ENCODE measurements around the gene HOOK2. TPM values are rescaled to one million over a fixed set of nuclear protein-coding genes. Genes with fewer than 3 reads are reported as not detected.

The HOOK2 gene
- total and polyA plus RNA-seq, 2 experiments from 2014 or later: 56.9 to 86.4 TPM

DNA sequence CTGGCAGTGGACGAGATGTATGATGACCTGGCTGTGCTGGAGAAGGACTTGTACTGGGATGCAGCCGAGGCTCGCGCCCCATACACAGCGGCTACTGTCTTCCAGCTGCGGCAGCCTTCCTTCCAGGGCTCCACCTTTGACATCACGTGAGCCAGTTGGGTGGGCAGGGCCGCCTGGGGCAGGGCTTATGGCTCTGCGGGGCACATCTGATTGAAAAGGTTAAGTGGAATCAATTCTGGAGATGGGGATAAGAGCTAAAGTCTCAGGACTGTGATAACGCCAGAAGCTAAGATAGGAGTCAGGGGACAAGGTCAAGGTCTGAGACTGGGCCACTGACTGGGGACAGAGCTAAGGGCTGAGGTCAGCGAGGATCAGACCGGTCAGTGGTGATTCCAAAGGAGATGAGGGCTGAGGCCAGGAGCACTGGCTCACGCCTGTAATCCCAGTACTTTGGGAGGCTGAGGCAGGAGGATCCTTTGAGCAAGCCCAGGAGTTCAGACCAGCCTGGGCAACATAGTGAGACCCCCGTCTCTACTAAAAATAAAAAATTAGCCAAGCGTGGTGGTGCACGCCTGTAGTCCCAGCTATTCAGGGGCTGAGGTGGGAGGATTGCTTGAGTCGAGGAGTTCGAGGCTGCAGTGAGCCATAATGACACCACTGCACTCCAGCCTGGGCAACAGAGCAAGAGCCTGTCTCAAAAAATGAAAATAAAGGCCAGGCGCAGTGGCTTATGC, 19.0 kb downstream of the HOOK2 start:
- no peaks in the 10 kb centered on the region for H3K79me2 ChIP-seq (replicated peaks; ENCODE audit: insufficient read depth)
- no peak overlapping the region for H3K4me3 Mint-ChIP-seq
- no peak for ATAC-seq
- H3K27me3 ChIP-seq (ENCODE audit: insufficient read depth): peaks cover 3% of the 10 kb centered on the region; the same call in 1 of the 2 replicates
- no peak overlapping the region for H2AFZ ChIP-seq
- H3K36me3 Mint-ChIP-seq (ENCODE audit: low read depth): peaks cover 6% of the 10 kb centered on the region; the same call in 2 of the 3 replicates
- no peaks in the 10 kb centered on the region; the same call in 1 of the 2 replicates for H3K4me1 ChIP-seq (ENCODE audit: insufficient read depth)
- no peak overlapping the region for H3K27ac ChIP-seq (ENCODE audit: low read depth)
- DNase-seq (ENCODE audit: low spot score): no peak
- H3F3A ChIP-seq (replicated peaks; ENCODE audit: low read depth): peaks cover 7% of the 10 kb centered on the region; the same call in 1 of the 2 replicates
- TF ChIP-seq EZH2phosphoT487 (IDR thresholded peaks at IDR 0.05; ENCODE audit: unreplicated experiment) (no peak), CREB1 (CRISPR knock-in tag; IDR thresholded peaks at IDR 0.05; ENCODE audit: low read depth) (no peak), STAT1 (IDR thresholded peaks at IDR 0.05; ENCODE audit: unreplicated experiment) (no peak), ZNF331 (CRISPR knock-in tag; IDR thresholded peaks at IDR 0.05; ENCODE audit: low read depth) (no peak), EZH2 (IDR thresholded peaks at IDR 0.05; ENCODE audit: low read depth, unreplicated experiment) (no peak), POLR2AphosphoS5 (IDR thresholded peaks at IDR 0.05; ENCODE audit: low read depth) (no peak), ZNF114 (CRISPR knock-in tag; IDR thresholded peaks at IDR 0.05) (no peak), NANOG (IDR thresholded peaks at IDR 0.05; ENCODE audit: borderline replicate concordance) (no peak), JUNB (IDR thresholded peaks at IDR 0.05; ENCODE audit: unreplicated experiment) (no peak)
- TF ChIP-seq, protein P1, sequence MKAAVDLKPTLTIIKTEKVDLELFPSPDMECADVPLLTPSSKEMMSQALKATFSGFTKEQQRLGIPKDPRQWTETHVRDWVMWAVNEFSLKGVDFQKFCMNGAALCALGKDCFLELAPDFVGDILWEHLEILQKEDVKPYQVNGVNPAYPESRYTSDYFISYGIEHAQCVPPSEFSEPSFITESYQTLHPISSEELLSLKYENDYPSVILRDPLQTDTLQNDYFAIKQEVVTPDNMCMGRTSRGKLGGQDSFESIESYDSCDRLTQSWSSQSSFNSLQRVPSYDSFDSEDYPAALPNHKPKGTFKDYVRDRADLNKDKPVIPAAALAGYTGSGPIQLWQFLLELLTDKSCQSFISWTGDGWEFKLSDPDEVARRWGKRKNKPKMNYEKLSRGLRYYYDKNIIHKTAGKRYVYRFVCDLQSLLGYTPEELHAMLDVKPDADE (IDR thresholded peaks at IDR 0.05): no peak
- TF ChIP-seq, protein P2, sequence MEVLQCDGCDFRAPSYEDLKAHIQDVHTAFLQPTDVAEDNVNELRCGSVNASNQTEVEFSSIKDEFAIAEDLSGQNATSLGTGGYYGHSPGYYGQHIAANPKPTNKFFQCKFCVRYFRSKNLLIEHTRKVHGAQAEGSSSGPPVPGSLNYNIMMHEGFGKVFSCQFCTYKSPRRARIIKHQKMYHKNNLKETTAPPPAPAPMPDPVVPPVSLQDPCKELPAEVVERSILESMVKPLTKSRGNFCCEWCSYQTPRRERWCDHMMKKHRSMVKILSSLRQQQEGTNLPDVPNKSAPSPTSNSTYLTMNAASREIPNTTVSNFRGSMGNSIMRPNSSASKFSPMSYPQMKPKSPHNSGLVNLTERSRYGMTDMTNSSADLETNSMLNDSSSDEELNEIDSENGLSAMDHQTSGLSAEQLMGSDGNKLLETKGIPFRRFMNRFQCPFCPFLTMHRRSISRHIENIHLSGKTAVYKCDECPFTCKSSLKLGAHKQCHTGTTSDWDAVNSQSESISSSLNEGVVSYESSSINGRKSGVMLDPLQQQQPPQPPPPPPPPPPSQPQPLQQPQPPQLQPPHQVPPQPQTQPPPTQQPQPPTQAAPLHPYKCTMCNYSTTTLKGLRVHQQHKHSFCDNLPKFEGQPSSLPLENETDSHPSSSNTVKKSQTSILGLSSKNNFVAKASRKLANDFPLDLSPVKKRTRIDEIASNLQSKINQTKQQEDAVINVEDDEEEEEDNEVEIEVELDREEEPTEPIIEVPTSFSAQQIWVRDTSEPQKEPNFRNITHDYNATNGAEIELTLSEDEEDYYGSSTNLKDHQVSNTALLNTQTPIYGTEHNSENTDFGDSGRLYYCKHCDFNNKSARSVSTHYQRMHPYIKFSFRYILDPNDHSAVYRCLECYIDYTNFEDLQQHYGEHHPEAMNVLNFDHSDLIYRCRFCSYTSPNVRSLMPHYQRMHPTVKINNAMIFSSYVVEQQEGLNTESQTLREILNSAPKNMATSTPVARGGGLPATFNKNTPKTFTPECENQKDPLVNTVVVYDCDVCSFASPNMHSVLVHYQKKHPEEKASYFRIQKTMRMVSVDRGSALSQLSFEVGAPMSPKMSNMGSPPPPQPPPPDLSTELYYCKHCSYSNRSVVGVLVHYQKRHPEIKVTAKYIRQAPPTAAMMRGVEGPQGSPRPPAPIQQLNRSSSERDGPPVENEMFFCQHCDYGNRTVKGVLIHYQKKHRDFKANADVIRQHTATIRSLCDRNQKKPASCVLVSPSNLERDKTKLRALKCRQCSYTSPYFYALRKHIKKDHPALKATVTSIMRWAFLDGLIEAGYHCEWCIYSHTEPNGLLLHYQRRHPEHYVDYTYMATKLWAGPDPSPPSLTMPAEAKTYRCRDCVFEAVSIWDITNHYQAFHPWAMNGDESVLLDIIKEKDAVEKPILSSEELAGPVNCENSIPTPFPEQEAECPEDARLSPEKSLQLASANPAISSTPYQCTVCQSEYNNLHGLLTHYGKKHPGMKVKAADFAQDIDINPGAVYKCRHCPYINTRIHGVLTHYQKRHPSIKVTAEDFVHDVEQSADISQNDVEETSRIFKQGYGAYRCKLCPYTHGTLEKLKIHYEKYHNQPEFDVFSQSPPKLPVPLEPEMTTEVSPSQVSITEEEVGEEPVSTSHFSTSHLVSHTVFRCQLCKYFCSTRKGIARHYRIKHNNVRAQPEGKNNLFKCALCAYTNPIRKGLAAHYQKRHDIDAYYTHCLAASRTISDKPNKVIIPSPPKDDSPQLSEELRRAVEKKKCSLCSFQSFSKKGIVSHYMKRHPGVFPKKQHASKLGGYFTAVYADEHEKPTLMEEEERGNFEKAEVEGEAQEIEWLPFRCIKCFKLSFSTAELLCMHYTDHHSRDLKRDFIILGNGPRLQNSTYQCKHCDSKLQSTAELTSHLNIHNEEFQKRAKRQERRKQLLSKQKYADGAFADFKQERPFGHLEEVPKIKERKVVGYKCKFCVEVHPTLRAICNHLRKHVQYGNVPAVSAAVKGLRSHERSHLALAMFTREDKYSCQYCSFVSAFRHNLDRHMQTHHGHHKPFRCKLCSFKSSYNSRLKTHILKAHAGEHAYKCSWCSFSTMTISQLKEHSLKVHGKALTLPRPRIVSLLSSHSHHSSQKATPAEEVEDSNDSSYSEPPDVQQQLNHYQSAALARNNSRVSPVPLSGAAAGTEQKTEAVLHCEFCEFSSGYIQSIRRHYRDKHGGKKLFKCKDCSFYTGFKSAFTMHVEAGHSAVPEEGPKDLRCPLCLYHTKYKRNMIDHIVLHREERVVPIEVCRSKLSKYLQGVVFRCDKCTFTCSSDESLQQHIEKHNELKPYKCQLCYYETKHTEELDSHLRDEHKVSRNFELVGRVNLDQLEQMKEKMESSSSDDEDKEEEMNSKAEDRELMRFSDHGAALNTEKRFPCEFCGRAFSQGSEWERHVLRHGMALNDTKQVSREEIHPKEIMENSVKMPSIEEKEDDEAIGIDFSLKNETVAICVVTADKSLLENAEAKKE (CRISPR knock-in tag; IDR thresholded peaks at IDR 0.05): no peak
- TF ChIP-seq, protein P3, sequence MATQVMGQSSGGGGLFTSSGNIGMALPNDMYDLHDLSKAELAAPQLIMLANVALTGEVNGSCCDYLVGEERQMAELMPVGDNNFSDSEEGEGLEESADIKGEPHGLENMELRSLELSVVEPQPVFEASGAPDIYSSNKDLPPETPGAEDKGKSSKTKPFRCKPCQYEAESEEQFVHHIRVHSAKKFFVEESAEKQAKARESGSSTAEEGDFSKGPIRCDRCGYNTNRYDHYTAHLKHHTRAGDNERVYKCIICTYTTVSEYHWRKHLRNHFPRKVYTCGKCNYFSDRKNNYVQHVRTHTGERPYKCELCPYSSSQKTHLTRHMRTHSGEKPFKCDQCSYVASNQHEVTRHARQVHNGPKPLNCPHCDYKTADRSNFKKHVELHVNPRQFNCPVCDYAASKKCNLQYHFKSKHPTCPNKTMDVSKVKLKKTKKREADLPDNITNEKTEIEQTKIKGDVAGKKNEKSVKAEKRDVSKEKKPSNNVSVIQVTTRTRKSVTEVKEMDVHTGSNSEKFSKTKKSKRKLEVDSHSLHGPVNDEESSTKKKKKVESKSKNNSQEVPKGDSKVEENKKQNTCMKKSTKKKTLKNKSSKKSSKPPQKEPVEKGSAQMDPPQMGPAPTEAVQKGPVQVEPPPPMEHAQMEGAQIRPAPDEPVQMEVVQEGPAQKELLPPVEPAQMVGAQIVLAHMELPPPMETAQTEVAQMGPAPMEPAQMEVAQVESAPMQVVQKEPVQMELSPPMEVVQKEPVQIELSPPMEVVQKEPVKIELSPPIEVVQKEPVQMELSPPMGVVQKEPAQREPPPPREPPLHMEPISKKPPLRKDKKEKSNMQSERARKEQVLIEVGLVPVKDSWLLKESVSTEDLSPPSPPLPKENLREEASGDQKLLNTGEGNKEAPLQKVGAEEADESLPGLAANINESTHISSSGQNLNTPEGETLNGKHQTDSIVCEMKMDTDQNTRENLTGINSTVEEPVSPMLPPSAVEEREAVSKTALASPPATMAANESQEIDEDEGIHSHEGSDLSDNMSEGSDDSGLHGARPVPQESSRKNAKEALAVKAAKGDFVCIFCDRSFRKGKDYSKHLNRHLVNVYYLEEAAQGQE (IDR thresholded peaks at IDR 0.05; ENCODE audit: unreplicated experiment): no peak
- TF ChIP-seq, protein P4, sequence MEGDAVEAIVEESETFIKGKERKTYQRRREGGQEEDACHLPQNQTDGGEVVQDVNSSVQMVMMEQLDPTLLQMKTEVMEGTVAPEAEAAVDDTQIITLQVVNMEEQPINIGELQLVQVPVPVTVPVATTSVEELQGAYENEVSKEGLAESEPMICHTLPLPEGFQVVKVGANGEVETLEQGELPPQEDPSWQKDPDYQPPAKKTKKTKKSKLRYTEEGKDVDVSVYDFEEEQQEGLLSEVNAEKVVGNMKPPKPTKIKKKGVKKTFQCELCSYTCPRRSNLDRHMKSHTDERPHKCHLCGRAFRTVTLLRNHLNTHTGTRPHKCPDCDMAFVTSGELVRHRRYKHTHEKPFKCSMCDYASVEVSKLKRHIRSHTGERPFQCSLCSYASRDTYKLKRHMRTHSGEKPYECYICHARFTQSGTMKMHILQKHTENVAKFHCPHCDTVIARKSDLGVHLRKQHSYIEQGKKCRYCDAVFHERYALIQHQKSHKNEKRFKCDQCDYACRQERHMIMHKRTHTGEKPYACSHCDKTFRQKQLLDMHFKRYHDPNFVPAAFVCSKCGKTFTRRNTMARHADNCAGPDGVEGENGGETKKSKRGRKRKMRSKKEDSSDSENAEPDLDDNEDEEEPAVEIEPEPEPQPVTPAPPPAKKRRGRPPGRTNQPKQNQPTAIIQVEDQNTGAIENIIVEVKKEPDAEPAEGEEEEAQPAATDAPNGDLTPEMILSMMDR (conservative IDR thresholded peaks at IDR 0.05; ENCODE audit: low read depth in 2 of 2): no peak
- H3K4me3 ChIP-seq: no peak overlapping the region
- H3K27ac Mint-ChIP-seq: no peak overlapping the region
- H3K4me1 Mint-ChIP-seq: peaks cover 12% of the 10 kb centered on the region; the same call in 2 of the 3 replicates
- H3K27me3 Mint-ChIP-seq (ENCODE audit: insufficient read depth, low read depth, poor library complexity): peaks cover 29% of the 10 kb centered on the region
- H3K4me2 ChIP-seq: no peak overlapping the region
- no peaks in the 10 kb centered on the region for H3K36me3 ChIP-seq (ENCODE audit: insufficient read depth)
- H4K20me1 ChIP-seq (replicated peaks; ENCODE audit: insufficient read depth): peaks cover 4% of the 10 kb centered on the region; the same call in 1 of the 2 replicates
- H3K9me3 Mint-ChIP-seq: peaks cover 3% of the 10 kb centered on the region; the same call in 2 of the 3 replicates
- H3K9me2 ChIP-seq (ENCODE audit: insufficient read depth): no peaks in the 10 kb centered on the region
